SK-N-SH treated with all-trans-retinoic acid at 6 μM for 48 hours (cell line): ENCODE results near the gene CCL22.

ENCODE experiments used
- ATAC-seq: fragments of 200-7000 bp; cut with Tn5 transposase; 3 replicates; pipeline ENCODE4 v1.9.1; 2020; ENCODE audit warnings: mild to moderate bottlenecking, moderate library complexity
- ARNTL ChIP-seq: fragments of 450-650 bp; formaldehyde crosslinking; IDR thresholded peaks from 2 replicates; pipeline ENCODE4 v1.5.0; 2020; ENCODE audit warnings: low read depth, mild to moderate bottlenecking, moderate library complexity, borderline replicate concordance
- BACH2 ChIP-seq: fragments of 250-450 bp; sonication (Bioruptor Pico); IDR thresholded peaks from 2 replicates; pipeline ENCODE4 v1.9.0; 2021; ENCODE audit warnings: mild to moderate bottlenecking, borderline replicate concordance
- CSDC2 ChIP-seq: fragments of 250-450 bp; sonication (Bioruptor Pico); IDR thresholded peaks from 2 replicates; pipeline ENCODE4 v1.5.0; 2020; ENCODE audit warnings: mild to moderate bottlenecking, moderate library complexity
- ESRRG ChIP-seq: fragments of 250-450 bp; sonication (Bioruptor Pico); IDR thresholded peaks from 2 replicates; pipeline ENCODE4 v1.6.1; 2021; ENCODE audit warnings: mild to moderate bottlenecking
- GLIS3 ChIP-seq: fragments of 250-450 bp; sonication (Bioruptor Pico); IDR thresholded peaks from 2 replicates; pipeline ENCODE4 v1.5.0; 2020; ENCODE audit warnings: mild to moderate bottlenecking, moderate library complexity
- ISL1 ChIP-seq: fragments of 250-450 bp; sonication (Bioruptor Pico); IDR thresholded peaks from 2 replicates; pipeline ENCODE4 v2.1.2; 2022; ENCODE audit warnings: mild to moderate bottlenecking, moderate library complexity
- OSR1 ChIP-seq: fragments of 250-450 bp; sonication (Bioruptor Pico); IDR thresholded peaks from 2 replicates; pipeline ENCODE4 v1.8.0; 2022; ENCODE audit warnings: moderate library complexity, mild to moderate bottlenecking, inconsistent platforms
- RARB ChIP-seq: fragments of 250-450 bp; sonication (Bioruptor Pico); IDR thresholded peaks from 2 replicates; pipeline ENCODE4 v1.8.0; 2021; ENCODE audit warnings: mild to moderate bottlenecking, moderate library complexity
- SNAI2 ChIP-seq: fragments of 250-450 bp; sonication (Bioruptor Pico); IDR thresholded peaks from 2 replicates; pipeline ENCODE4 v1.5.0; 2020; ENCODE audit warnings: mild to moderate bottlenecking, moderate library complexity
- TCF4 ChIP-seq: fragments of 250-450 bp; sonication (Bioruptor Pico); IDR thresholded peaks from 2 replicates; pipeline ENCODE4 v1.8.0; 2021; ENCODE audit warnings: mild to moderate bottlenecking, moderate library complexity, borderline replicate concordance
- TOX ChIP-seq: fragments of 250-450 bp; sonication (Bioruptor Pico); IDR thresholded peaks from 2 replicates; pipeline ENCODE4 v1.8.0; 2021; ENCODE audit warnings: mild to moderate bottlenecking, moderate library complexity, borderline replicate concordance
- ZC3H10 ChIP-seq: fragments of 250-450 bp; sonication (Bioruptor Pico); IDR thresholded peaks from 2 replicates; pipeline ENCODE4 v1.5.1; 2021; ENCODE audit warnings: mild to moderate bottlenecking, moderate library complexity
- ZFP3 ChIP-seq: fragments of 250-450 bp; sonication (Bioruptor Pico); IDR thresholded peaks from 2 replicates; pipeline ENCODE4 v1.5.0; 2020; ENCODE audit warnings: mild to moderate bottlenecking, moderate library complexity
- ZFP30 ChIP-seq: fragments of 450-650 bp; formaldehyde crosslinking; IDR thresholded peaks from 2 replicates; pipeline ENCODE4 v1.5.0; 2022; ENCODE audit warnings: mild to moderate bottlenecking, moderate library complexity
- ZNF70 ChIP-seq: fragments of 450-650 bp; formaldehyde crosslinking; IDR thresholded peaks from 2 replicates; pipeline ENCODE4 v1.5.0; 2020; ENCODE audit warnings: mild to moderate bottlenecking, moderate library complexity
- ZNF8 ChIP-seq: fragments of 450-650 bp; formaldehyde crosslinking; IDR thresholded peaks from 2 replicates; pipeline ENCODE4 v1.5.0; 2020; ENCODE audit warnings: mild to moderate bottlenecking, moderate library complexity
- TF ChIP-seq, protein P1 (sequence below): fragments of 250-450 bp; sonication (Bioruptor Pico); IDR thresholded peaks from 2 replicates; pipeline ENCODE4 v1.8.0; 2021; ENCODE audit warnings: low read depth, mild to moderate bottlenecking, moderate library complexity, borderline replicate concordance
- TF ChIP-seq, protein P2 (sequence below): fragments of 250-450 bp; sonication (Bioruptor Pico); IDR thresholded peaks from 2 replicates; pipeline ENCODE4 v1.5.1; 2020; ENCODE audit warnings: low read depth, mild to moderate bottlenecking, moderate library complexity
- TF ChIP-seq, protein P3 (sequence below): fragments of 250-450 bp; sonication (Bioruptor Pico); IDR thresholded peaks from 2 replicates; pipeline ENCODE4 v1.8.0; 2020; ENCODE audit warnings: mild to moderate bottlenecking, moderate library complexity, borderline replicate concordance
- TF ChIP-seq, protein P4 (sequence below): fragments of 250-450 bp; sonication (Bioruptor Pico); IDR thresholded peaks from 2 replicates; pipeline ENCODE4 v1.5.1; 2021; ENCODE audit warnings: mild to moderate bottlenecking, moderate library complexity

The CCL22 gene

DNA sequence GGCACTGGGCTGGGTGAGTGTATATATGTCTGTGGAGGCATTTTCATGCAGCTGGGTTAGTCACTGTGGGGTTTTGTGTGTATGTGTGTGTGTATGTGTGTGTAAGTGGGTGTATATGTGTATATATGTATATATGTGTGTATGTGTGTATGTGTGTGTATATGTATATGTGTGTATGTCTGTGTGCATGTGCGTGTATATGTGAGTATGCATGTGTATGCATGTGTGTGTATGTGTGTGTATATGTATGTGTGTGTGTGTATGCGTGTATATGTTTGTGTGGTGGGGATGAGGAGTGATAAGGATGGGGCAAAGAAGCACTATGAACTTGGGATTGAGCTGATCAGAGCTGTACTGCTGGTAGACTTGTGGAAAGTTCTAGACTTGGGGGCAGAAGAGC lies 45.1 kb upstream of the CCL22 start (continued):
- TF ChIP-seq, protein P1, sequence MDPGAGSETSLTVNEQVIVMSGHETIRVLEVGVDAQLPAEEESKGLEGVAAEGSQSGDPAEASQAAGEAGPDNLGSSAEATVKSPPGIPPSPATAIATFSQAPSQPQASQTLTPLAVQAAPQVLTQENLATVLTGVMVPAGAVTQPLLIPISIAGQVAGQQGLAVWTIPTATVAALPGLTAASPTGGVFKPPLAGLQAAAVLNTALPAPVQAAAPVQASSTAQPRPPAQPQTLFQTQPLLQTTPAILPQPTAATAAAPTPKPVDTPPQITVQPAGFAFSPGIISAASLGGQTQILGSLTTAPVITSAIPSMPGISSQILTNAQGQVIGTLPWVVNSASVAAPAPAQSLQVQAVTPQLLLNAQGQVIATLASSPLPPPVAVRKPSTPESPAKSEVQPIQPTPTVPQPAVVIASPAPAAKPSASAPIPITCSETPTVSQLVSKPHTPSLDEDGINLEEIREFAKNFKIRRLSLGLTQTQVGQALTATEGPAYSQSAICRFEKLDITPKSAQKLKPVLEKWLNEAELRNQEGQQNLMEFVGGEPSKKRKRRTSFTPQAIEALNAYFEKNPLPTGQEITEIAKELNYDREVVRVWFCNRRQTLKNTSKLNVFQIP (CRISPR knock-in tag) = no peak

DNA sequence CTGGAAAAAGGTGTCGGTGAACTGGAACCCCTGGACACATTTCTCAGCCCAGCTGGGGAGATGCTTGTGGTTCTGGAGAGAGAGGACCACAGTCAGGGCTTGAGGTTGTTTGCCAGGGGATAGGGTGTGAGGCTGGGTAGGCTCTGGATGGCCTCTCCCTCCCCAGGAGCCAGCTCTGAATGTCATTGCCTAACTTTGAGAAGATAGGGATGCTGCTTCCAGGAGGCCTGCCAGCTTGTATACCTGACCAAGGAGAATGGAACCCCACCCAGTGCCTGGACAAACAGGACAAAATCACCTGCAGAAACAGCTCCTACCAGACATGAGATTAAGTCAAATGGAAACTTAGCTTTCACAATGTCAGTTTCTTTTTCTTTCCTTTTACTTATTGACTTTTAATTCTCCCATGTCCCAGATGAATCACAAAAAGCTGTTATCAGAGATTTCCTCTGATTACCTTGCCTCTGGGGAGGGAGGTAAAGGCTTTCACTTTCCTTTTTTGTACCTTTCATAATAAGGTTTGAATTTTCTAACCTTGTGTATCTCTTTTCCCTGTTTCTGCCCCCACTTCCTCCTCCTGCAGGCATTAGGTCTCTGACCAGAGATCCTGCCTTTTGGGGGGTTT lies 44.3 kb upstream of the CCL22 start:
- no peak for ATAC-seq
- TF ChIP-seq ZNF8 (CRISPR knock-in tag) (no peak), GLIS3 (CRISPR knock-in tag) (no peak), ARNTL (CRISPR knock-in tag) (no peak), RARB (CRISPR knock-in tag) (no peak), CSDC2 (CRISPR knock-in tag) (no peak), ZNF70 (CRISPR knock-in tag) (no peak), ISL1 (CRISPR knock-in tag) (no peak), SNAI2 (CRISPR knock-in tag) (no peak), ZFP3 (CRISPR knock-in tag) (no peak), TOX (CRISPR knock-in tag) (no peak), BACH2 (no peak)
- TF ChIP-seq, protein P2, sequence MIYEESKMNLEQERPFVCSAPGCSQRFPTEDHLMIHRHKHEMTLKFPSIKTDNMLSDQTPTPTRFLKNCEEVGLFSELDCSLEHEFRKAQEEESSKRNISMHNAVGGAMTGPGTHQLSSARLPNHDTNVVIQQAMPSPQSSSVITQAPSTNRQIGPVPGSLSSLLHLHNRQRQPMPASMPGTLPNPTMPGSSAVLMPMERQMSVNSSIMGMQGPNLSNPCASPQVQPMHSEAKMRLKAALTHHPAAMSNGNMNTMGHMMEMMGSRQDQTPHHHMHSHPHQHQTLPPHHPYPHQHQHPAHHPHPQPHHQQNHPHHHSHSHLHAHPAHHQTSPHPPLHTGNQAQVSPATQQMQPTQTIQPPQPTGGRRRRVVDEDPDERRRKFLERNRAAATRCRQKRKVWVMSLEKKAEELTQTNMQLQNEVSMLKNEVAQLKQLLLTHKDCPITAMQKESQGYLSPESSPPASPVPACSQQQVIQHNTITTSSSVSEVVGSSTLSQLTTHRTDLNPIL (CRISPR knock-in tag) = no peak
- TF ChIP-seq, all 23 proteins: peak for 0

DNA sequence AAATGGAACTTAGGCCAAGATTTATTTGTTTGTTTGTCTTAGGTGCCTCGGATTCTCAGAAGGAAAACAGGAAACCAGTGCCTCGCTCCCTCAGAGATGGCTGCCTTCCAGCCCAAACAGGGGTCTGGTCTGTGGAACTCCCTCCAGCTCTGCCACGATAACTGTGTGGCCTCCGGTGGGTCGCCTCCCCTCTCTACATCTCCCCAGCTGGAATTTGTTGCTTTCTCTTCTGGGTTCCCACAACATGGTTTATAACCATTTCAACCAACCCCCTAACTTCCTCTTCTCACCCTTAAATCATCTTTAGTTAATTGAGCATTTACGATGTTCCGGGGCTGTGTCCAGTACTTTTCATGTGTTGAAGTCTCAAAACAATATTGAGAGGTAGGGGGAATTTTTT lies 43.2 kb upstream of the CCL22 start:
- TF ChIP-seq CSDC2 (CRISPR knock-in tag) (no peak), ZNF70 (CRISPR knock-in tag) (no peak), ESRRG (no peak), RARB (CRISPR knock-in tag) (no peak), ISL1 (CRISPR knock-in tag) (no peak), ZFP30 (CRISPR knock-in tag) (no peak), GLIS3 (CRISPR knock-in tag) (no peak), SNAI2 (CRISPR knock-in tag) (no peak), ZNF8 (CRISPR knock-in tag) (no peak), TCF4 (CRISPR knock-in tag) (no peak), ZFP3 (CRISPR knock-in tag) (no peak), ZC3H10 (no peak), ARNTL (CRISPR knock-in tag) (no peak), TOX (CRISPR knock-in tag) (no peak), OSR1 (CRISPR knock-in tag) (no peak), BACH2 (no peak)
- TF ChIP-seq, protein P2 (CRISPR knock-in tag) = no peak
- TF ChIP-seq, protein P1 (CRISPR knock-in tag) = no peak
- TF ChIP-seq, protein P3, sequence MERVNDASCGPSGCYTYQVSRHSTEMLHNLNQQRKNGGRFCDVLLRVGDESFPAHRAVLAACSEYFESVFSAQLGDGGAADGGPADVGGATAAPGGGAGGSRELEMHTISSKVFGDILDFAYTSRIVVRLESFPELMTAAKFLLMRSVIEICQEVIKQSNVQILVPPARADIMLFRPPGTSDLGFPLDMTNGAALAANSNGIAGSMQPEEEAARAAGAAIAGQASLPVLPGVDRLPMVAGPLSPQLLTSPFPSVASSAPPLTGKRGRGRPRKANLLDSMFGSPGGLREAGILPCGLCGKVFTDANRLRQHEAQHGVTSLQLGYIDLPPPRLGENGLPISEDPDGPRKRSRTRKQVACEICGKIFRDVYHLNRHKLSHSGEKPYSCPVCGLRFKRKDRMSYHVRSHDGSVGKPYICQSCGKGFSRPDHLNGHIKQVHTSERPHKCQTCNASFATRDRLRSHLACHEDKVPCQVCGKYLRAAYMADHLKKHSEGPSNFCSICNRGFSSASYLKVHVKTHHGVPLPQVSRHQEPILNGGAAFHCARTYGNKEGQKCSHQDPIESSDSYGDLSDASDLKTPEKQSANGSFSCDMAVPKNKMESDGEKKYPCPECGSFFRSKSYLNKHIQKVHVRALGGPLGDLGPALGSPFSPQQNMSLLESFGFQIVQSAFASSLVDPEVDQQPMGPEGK (CRISPR knock-in tag) = no peak
- TF ChIP-seq, protein P4, sequence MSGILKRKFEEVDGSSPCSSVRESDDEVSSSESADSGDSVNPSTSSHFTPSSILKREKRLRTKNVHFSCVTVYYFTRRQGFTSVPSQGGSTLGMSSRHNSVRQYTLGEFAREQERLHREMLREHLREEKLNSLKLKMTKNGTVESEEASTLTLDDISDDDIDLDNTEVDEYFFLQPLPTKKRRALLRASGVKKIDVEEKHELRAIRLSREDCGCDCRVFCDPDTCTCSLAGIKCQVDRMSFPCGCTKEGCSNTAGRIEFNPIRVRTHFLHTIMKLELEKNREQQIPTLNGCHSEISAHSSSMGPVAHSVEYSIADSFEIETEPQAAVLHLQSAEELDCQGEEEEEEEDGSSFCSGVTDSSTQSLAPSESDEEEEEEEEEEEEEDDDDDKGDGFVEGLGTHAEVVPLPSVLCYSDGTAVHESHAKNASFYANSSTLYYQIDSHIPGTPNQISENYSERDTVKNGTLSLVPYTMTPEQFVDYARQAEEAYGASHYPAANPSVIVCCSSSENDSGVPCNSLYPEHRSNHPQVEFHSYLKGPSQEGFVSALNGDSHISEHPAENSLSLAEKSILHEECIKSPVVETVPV (CRISPR knock-in tag) = no peak
- ATAC-seq = no peak
